ENCODE measurements around the gene LRCH1. TPM values are rescaled to one million over a fixed set of nuclear protein-coding genes. Genes with fewer than 3 reads are reported as not detected.

LRCH1 gene
- total RNA-seq, 2 experiments from 2014 or later: 15.5 to 17.1 TPM

DNA sequence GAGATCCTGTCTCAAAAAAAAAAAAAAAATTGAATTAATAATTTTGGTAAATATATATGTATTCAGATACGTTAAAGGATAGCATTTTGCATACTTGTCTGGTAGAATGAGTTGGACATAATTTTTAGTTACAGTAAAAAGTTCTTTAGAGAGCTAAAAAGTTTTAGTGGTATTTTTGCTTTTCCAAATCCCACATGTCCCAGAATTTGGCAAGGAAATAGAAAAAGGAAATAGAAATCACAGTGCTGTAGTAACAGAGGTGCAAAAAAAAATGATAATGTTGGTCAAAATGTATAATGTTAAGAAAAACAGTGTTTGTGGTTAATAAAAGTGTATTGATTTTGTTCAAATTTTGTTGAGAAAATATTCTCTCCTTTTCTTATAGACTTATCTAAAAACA, 96.8 kb downstream of the LRCH1 start:
- DNase-seq: no peak
- no peak overlapping the region for H3K4me3 Mint-ChIP-seq
- no peaks in the 10 kb centered on the region for H3K27me3 Mint-ChIP-seq
- H3K27ac Mint-ChIP-seq: no peak overlapping the region
- intact Hi-C loops (cut with micrococcal nuclease): loop anchor here (5.0 kb wide), 1 partner anchor 43 kb away; no protein-coding TSS in a partner anchor
- peaks cover 16% of the 10 kb centered on the region for H3K36me3 Mint-ChIP-seq (ENCODE audit: low read depth)
- TF ChIP-seq, protein P1, sequence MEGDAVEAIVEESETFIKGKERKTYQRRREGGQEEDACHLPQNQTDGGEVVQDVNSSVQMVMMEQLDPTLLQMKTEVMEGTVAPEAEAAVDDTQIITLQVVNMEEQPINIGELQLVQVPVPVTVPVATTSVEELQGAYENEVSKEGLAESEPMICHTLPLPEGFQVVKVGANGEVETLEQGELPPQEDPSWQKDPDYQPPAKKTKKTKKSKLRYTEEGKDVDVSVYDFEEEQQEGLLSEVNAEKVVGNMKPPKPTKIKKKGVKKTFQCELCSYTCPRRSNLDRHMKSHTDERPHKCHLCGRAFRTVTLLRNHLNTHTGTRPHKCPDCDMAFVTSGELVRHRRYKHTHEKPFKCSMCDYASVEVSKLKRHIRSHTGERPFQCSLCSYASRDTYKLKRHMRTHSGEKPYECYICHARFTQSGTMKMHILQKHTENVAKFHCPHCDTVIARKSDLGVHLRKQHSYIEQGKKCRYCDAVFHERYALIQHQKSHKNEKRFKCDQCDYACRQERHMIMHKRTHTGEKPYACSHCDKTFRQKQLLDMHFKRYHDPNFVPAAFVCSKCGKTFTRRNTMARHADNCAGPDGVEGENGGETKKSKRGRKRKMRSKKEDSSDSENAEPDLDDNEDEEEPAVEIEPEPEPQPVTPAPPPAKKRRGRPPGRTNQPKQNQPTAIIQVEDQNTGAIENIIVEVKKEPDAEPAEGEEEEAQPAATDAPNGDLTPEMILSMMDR (IDR thresholded peaks at IDR 0.05): no peak
- ChIA-PET CTCF (no interaction called here), POLR2A (no interaction called here)
- H3K4me1 Mint-ChIP-seq (ENCODE audit: low read depth): peaks cover 43% of the 10 kb centered on the region
- H3K9me3 Mint-ChIP-seq: no peaks in the 10 kb centered on the region
- ATAC-seq: no peak

DNA sequence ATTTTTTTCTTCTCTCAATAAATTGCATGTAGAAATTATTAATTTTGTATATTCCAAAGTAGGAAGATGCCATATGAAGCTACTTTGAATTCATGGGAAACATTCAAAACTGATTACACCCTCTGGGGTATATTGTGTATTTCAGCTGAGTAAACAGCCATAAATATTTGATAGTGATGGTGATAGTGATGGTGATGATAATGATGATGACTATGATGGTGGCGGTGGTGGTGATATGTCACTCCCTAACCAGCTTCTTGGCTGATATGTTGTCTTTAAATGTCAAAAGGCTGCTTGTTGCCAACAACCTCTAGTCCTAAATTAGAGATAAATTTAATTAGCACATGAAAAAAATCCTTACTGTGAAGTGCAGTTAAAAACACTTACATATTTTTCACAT, 102.0 kb downstream of the LRCH1 start:
- intact Hi-C loops (cut with micrococcal nuclease): no loop called here
- Mint-ChIP-seq H3K27ac (no peak overlapping the region), H3K4me1 (ENCODE audit: low read depth) (peaks cover 47% of the 10 kb centered on the region), H3K36me3 (ENCODE audit: low read depth) (peaks cover 21% of the 10 kb centered on the region), H3K27me3 (no peaks in the 10 kb centered on the region), H3K9me3 (no peaks in the 10 kb centered on the region), H3K4me3 (no peak overlapping the region)
- DNase-seq: no peak
- ChIA-PET CTCF (interaction anchor here (0.8 to 3.1 kb wide), 2 partner anchors 12 to 103 kb away, joined by 3 to 17 read pairs; no protein-coding TSS in a partner anchor), POLR2A (no interaction called here)
- ATAC-seq: peak; percentile 31
- TF ChIP-seq, protein P1 (IDR thresholded peaks at IDR 0.05): no peak

DNA sequence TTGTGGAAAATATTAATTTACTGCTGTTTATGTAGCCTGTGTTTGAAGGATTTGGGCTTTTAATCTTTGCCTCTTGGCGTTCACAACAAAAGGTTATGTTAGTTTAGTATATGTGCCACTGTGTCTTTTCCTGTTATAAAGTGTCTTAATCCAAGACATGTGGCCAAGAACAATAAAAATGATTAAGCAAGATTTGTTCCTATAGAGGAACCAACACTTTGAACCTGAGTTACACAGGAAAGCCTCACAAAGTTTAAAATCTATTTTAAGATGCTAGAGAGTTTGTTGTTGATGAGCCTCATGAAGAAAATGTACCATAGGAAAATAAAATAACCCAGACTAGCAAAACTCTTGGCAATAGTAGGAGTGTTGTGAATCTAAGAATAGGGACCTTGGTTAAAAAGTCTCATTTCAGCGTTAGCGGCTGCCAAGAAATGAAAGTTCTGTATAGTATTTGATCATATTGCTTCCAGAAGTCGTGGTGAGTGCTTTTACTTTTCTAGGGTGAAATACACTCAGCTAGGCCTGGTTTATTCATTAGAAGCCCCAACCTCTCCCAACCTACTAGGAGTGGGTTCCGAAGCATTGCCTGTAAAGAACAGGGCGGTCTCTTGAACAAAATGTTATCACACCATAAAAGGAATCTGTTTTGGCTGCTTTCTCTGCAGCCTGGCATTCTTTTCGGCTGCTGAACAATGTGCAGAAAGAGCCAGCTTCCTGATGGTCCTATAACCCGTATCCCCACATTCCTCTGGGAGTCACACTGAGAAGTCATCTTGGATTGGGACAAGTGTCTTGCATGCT, 102.6 kb downstream of the LRCH1 start:
- no peak for DNase-seq

DNA sequence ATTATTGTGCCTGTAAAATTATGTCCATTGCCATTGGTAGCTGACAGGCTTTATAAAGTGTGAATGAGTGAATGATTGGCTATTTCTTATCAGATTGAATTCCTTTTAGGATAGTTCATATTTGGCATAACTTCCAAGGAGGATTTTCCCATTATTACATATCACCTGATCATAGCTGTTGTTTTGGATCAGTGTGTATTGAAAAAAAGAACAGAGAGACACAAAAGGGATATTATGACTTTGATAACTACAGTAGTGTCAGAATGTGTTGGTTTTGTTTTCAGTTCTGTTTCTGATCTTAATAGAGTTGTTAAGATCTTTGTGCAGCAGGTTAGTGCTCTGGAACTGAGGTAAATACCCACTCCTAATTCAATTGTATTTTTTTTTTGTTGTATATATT, 103.8 kb downstream of the LRCH1 start:
- no peaks in the 10 kb centered on the region for H3K27me3 Mint-ChIP-seq

More for the DNA sequence above, 102.6 kb downstream of the LRCH1 start:
- intact Hi-C loops (cut with micrococcal nuclease): no loop called here
- ChIA-PET CTCF (interaction anchor here (0.8 to 3.4 kb wide), 3 partner anchors 11 to 104 kb away, joined by 3 to 17 read pairs (median 15); no protein-coding TSS in a partner anchor), POLR2A (no interaction called here)
- TF ChIP-seq, protein P1 (IDR thresholded peaks at IDR 0.05): no peak
- Mint-ChIP-seq H3K27ac (peak overlapping the region; percentile 64), H3K9me3 (no peaks in the 10 kb centered on the region), H3K4me3 (no peak overlapping the region), H3K36me3 (ENCODE audit: low read depth) (peaks cover 21% of the 10 kb centered on the region), H3K4me1 (ENCODE audit: low read depth) (peaks cover 41% of the 10 kb centered on the region), H3K27me3 (no peaks in the 10 kb centered on the region)
- ATAC-seq: no peak

More for the DNA sequence above, 103.8 kb downstream of the LRCH1 start:
- Mint-ChIP-seq H3K4me1 (ENCODE audit: low read depth) (peaks cover 33% of the 10 kb centered on the region), H3K36me3 (ENCODE audit: low read depth) (peaks cover 14% of the 10 kb centered on the region), H3K4me3 (no peak overlapping the region), H3K9me3 (no peaks in the 10 kb centered on the region), H3K27ac (no peak overlapping the region)
- TF ChIP-seq, protein P1 (IDR thresholded peaks at IDR 0.05): no peak
- no peak for DNase-seq
- intact Hi-C loops (cut with micrococcal nuclease): no loop called here
- ChIA-PET CTCF (interaction anchor here (3.4 kb wide), 1 partner anchor 105 kb away, joined by 15 read pairs; no protein-coding TSS in a partner anchor), POLR2A (no interaction called here)
- ATAC-seq: peak; percentile 84

Measured in activated CD8-positive, alpha-beta T cell treated with anti-CD3 and anti-CD28 coated beads for 36 hours (primary cell).